Naive thymus-derived CD8-positive, alpha-beta T cell (primary cell): ENCODE results near the gene HOXD9. TPM values are rescaled to one million over a fixed set of nuclear protein-coding genes. Genes with fewer than 3 reads are reported as not detected.

Experiments
- ATAC-seq, 2 donors: fragments of 150-1000 bp; cut with Tn5 transposase in 1 of 2; sonication (Bioruptor Pico), chemical (Tn5 transposase) in 1 of 2; 1 replicate in 1 of 2; 2 replicates in 1 of 2; pipeline ENCODE4 v1.10.0; 2021; ENCODE audit warnings: mild to moderate bottlenecking in 2 of 2, moderate library complexity in 2 of 2
- POLR2A ChIA-PET: fragments of 350-600 bp; sonication (Branson Sonifier 250); formaldehyde crosslinking; loops from one replicate; lab custom pipeline; 2021; ENCODE audit warnings: antibody characterized with exemption; lab: Charles Lee
- DNase-seq, 10 donors: peaks; one replicate each; pipeline versions ENCODE4 v3.0.0 to v3.0.0-alpha.2; 2020 to 2022
- H3K27ac Mint-ChIP-seq, 10 donors: one replicate each; pipeline ENCODE4 v1.8.0; 2020 to 2022; ENCODE audit warnings: mild to moderate bottlenecking in 10 of 10, mixed read lengths in 10 of 10, moderate library complexity in 4 of 10, inconsistent platforms in 1 of 10
- H3K27me3 Mint-ChIP-seq, 5 donors: one replicate each; pipeline ENCODE4 v1.8.0; 2021 to 2022; ENCODE audit warnings: mixed read lengths in 5 of 5
- H3K36me3 Mint-ChIP-seq, 3 donors: one replicate each; pipeline ENCODE4 v1.8.0; 2020 to 2022; ENCODE audit warnings: mixed read lengths in 3 of 3, mild to moderate bottlenecking in 2 of 3, inconsistent platforms in 1 of 3
- H3K4me1 Mint-ChIP-seq, 4 donors: one replicate each; pipeline ENCODE4 v1.8.0; 2021 to 2022; ENCODE audit warnings: mixed read lengths in 4 of 4
- H3K4me3 Mint-ChIP-seq, 10 donors: one replicate each; pipeline ENCODE4 v1.8.0; 2020 to 2022; ENCODE audit warnings: mild to moderate bottlenecking in 10 of 10, mixed read lengths in 10 of 10, moderate library complexity in 6 of 10, inconsistent platforms in 1 of 10
- H3K9me3 Mint-ChIP-seq, 9 donors: one replicate each; pipeline ENCODE4 v1.8.0; 2020 to 2022; ENCODE audit warnings: mixed read lengths in 9 of 9, mild to moderate bottlenecking in 3 of 9, inconsistent platforms in 1 of 9, moderate library complexity in 1 of 9
- polyA plus RNA-seq, 3 donors: library from polyadenylated mRNA; unstranded; fragments of 300-500 nt; fragmentation: Illumina TruSeq; gene quantifications; one replicate each; pipeline ENCODE4 v1.2.3, GENCODE V29; 2021
- total RNA-seq, 8 experiments: library from RNA in 2 of 8; stranded (reverse) in 2 of 8; gene quantifications; one replicate each; pipeline ENCODE4 v1.2.3 and lab custom pipeline; 2021 to 2026

Gene HOXD9
- total and polyA plus RNA-seq, 5 experiments from 2014 or later, result not detected

DNA sequence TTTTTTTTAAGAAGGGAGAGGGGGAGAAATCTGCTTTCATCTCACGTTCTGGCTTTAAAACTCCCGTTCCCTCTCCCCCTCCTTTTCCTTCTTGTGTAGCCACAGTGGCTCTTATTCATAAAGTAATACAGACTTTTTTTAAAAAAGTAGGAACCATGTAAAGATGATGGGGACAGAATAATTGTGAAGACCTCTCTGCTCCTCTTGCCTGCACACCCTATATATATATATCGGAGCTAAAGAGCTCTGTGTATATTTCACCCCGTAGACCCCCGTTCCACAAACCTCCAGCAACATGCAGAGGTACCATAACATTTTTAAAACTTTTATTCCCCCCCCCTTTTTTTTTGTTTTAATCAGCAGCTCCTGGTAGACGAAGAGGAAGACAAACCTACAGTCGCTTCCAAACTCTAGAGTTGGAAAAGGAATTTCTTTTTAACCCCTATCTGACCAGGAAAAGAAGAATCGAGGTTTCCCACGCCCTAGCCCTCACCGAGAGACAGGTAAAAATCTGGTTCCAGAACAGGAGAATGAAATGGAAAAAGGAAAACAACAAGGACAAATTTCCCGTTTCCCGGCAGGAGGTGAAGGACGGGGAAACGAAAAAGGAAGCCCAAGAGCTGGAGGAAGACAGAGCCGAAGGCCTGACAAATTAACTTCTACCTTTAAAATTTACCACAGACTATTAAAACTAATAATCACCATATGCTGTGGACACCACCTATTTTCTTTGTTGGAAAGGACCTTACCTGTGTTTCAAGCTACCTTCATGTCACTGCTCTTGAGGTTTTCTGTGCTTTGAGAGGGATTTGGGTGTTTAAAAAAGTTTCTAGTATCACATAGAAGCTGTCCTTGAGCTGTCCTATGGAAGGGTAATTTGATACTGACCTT lies 8.7 kb downstream of the HOXD9 start:
- POLR2A ChIA-PET, result interaction anchor here (0.7 to 1.2 kb wide), 2 partner anchors 507 to 732 kb away, joined by 3 to 5 read pairs; no protein-coding TSS in a partner anchor
- H3K4me1 Mint-ChIP-seq, result peaks cover 13 to 52% (median 40%) of the 10 kb centered on the region in 4 donors

DNA sequence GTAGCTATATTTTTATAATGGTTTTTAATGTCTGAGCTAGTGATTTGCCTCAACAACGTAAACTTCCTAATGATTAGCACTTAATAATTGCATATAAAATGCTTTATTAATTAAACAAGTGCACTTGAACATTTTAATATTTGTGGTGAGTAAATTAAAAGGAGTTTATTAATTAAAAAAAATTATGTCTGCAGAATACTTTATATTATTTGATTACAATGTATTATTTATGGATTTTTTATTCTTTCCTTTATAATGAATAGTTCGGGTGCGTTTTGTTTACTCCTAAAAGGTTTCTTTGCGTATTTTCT lies 9.3 kb downstream of the HOXD9 start:
- Mint-ChIP-seq H3K9me3 (peaks cover 0 to 37% (median 3%) of the 10 kb centered on the region in 9 donors), H3K36me3 (peaks cover 3 to 21% (median 12%) of the 10 kb centered on the region in 3 donors), H3K4me3 (peak overlapping the region in 9 of 10 donors; percentile 10 to 89 (median 79)), H3K27me3 (peaks cover 63 to 88% (median 76%) of the 10 kb centered on the region in 5 donors), H3K4me1 (peaks cover 13 to 53% (median 42%) of the 10 kb centered on the region in 4 donors), H3K27ac (peak overlapping the region in 1 of 10 donors; percentile 86)
- ATAC-seq (no peak), DNase-seq (no peak)
- POLR2A ChIA-PET, result interaction anchor here (0.7 to 1.2 kb wide), 2 partner anchors 507 to 732 kb away, joined by 3 to 5 read pairs; no protein-coding TSS in a partner anchor

More for the DNA sequence above, 8.7 kb downstream of the HOXD9 start:
- no peak for ATAC-seq
- Mint-ChIP-seq H3K4me3 (peak overlapping the region; percentile 61 to 80 (median 76)), H3K36me3 (peaks cover 3 to 21% (median 12%) of the 10 kb centered on the region in 3 donors), H3K9me3 (peaks cover 0 to 35% (median 3%) of the 10 kb centered on the region in 9 donors), H3K27me3 (peaks cover 67 to 88% (median 80%) of the 10 kb centered on the region in 5 donors), H3K27ac (peak overlapping the region in 2 of 10 donors; percentile 48 to 86)
- no peak for DNase-seq

DNA sequence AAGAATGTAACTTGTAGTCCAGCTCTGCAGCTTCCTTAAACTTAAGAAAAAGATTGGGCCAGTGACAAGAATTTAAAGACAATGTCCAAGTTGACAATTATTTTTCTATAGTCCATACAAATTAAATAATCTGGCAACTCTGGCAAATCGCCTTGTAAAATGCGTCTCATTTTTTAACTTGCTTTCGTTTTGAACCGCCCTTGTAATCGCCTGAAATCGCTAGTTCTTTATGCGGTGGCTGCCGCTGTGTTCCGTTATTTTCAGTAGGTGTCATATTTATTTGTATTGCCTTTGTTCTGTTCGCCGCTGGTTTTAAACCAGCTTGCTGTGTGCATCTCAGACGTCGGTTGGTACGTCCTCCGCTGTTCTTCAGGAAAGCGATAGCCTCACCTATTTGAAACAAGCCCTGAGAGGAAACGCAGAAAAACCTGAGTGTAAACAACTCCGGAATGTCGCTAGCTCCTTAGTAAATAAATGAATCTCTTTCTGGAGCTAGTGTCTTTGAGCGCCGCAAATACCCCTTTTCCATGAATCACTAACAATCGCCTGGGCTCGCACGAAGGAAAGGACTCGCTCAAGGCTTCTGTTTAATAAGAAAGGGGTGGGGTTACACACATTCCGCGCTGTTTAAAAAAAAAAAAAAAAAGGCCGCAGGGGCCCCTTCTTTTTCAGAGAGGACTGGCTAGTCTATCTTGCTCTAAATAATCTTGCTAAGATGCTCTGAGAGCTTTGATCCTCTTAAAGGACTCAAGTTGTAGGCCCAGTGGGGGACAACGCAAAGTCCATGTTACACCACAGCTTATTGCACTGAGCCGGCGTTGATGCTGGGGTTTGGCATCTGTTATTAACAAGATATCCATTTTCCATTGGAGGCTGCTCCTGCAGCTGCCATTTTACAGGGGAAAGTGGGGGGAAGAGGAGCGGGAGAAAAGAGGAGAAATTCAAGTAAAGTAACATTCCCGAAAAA lies 10.0 kb downstream of the HOXD9 start:
- peak overlapping the region; percentile 56 to 89 (median 81) for H3K4me3 Mint-ChIP-seq
- POLR2A ChIA-PET, result interaction anchor here (0.5 to 1.2 kb wide), 4 partner anchors 14 to 731 kb away, joined by 3 to 5 read pairs (median 3); no protein-coding TSS in a partner anchor
- peak overlapping the region in 1 of 10 donors; percentile 86 for H3K27ac Mint-ChIP-seq
- peaks cover 65 to 88% (median 77%) of the 10 kb centered on the region in 5 donors for H3K27me3 Mint-ChIP-seq
- H3K4me1 Mint-ChIP-seq, result peaks cover 13 to 50% (median 41%) of the 10 kb centered on the region in 4 donors
- peaks cover 3 to 21% (median 12%) of the 10 kb centered on the region in 3 donors for H3K36me3 Mint-ChIP-seq
- H3K9me3 Mint-ChIP-seq, result peaks cover 0 to 40% (median 3%) of the 10 kb centered on the region in 9 donors
- ATAC-seq, result no peak
- peak in 1 of 10 donors; percentile 34 for DNase-seq

DNA sequence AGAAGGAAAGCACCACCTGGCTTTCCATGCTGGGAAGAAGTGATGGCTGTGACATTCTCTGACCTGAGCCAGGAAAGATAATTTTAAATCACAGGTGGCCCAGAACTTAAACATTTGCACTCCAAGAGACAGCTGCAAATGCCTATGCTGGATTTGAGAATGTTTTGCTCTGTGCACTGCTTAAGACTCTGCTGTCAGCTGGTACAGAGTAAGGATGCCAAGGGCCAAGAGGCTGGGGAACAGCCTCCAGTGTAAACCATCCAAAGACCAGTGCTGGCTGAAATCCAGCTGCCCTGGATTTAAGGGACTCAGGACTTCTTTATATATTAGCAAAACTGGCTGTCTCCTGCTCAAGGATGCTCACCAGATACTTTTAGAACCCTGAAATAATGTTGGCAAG lies 10.9 kb downstream of the HOXD9 start:
- Mint-ChIP-seq H3K9me3 (peaks cover 0 to 42% (median 4%) of the 10 kb centered on the region in 9 donors), H3K4me3 (peak overlapping the region in 1 of 10 donors; percentile 20), H3K4me1 (peaks cover 12 to 47% (median 37%) of the 10 kb centered on the region in 4 donors), H3K36me3 (peaks cover 3 to 24% (median 17%) of the 10 kb centered on the region in 3 donors), H3K27ac (no peak overlapping the region), H3K27me3 (peaks cover 64 to 88% (median 77%) of the 10 kb centered on the region in 5 donors)
- POLR2A ChIA-PET, result interaction anchor here (0.6 kb wide), 1 partner anchor 13 kb away, joined by 3 read pairs; no protein-coding TSS in a partner anchor
- no peak for ATAC-seq
- DNase-seq, result no peak

DNA sequence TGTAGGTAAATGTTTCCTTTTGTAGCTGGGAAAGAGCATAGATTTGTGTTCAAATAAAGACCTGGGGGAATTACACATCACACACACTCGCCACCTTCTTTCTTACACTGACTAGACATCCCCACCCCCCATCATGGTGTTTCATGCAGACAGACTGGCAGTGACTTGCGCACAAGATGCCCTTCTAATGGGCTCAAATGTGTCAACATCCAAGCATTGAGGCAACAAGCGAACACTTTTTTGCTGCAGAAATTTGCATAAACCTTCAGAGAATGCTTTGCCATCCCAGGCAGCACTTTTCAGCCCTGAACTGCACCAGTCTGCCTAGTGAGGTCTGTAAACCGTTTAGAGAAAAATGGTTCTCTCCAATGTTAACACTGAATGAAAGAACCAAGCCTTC lies 11.5 kb downstream of the HOXD9 start:
- H3K27me3 Mint-ChIP-seq, result peaks cover 66 to 88% (median 79%) of the 10 kb centered on the region in 5 donors
- H3K36me3 Mint-ChIP-seq, result peaks cover 4 to 27% (median 18%) of the 10 kb centered on the region in 3 donors
- DNase-seq (no peak), ATAC-seq (no peak)
- peaks cover 11 to 48% (median 37%) of the 10 kb centered on the region in 4 donors for H3K4me1 Mint-ChIP-seq
- H3K9me3 Mint-ChIP-seq, result peaks cover 0 to 49% (median 8%) of the 10 kb centered on the region in 9 donors
- H3K4me3 Mint-ChIP-seq, result peak overlapping the region in 1 of 10 donors; percentile 56
- POLR2A ChIA-PET, result no interaction called here
- no peak overlapping the region for H3K27ac Mint-ChIP-seq

DNA sequence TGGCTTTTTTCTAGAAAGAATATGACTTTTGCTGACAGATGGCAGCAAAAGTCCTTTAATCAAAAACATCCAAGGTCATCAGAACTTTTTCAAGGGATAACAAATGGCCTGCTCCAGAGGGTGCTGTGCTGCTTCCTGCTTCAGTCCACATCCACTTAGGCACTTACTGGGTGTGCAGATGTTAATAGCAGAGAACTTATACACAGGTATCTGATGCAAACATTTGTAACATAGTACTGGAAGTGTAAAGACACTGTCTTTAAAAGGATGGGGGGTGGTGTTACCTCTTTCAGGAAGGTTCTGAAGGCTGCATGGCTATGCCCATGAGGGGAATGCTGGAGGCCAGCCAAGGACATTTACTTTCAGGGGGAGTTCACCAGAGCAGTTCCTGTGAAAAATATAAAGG lies 12.5 kb downstream of the HOXD9 start:
- Mint-ChIP-seq H3K27me3 (peaks cover 68 to 95% (median 84%) of the 10 kb centered on the region in 5 donors), H3K9me3 (peaks cover 0 to 55% (median 8%) of the 10 kb centered on the region in 9 donors), H3K36me3 (peaks cover 5 to 31% (median 23%) of the 10 kb centered on the region in 3 donors), H3K4me3 (peak overlapping the region in 4 of 10 donors; percentile 20 to 70 (median 66)), H3K4me1 (peaks cover 15 to 51% (median 40%) of the 10 kb centered on the region in 4 donors), H3K27ac (peak overlapping the region in 1 of 10 donors; percentile 34)
- DNase-seq, result no peak
- no peak for ATAC-seq
- POLR2A ChIA-PET, result no interaction called here

DNA sequence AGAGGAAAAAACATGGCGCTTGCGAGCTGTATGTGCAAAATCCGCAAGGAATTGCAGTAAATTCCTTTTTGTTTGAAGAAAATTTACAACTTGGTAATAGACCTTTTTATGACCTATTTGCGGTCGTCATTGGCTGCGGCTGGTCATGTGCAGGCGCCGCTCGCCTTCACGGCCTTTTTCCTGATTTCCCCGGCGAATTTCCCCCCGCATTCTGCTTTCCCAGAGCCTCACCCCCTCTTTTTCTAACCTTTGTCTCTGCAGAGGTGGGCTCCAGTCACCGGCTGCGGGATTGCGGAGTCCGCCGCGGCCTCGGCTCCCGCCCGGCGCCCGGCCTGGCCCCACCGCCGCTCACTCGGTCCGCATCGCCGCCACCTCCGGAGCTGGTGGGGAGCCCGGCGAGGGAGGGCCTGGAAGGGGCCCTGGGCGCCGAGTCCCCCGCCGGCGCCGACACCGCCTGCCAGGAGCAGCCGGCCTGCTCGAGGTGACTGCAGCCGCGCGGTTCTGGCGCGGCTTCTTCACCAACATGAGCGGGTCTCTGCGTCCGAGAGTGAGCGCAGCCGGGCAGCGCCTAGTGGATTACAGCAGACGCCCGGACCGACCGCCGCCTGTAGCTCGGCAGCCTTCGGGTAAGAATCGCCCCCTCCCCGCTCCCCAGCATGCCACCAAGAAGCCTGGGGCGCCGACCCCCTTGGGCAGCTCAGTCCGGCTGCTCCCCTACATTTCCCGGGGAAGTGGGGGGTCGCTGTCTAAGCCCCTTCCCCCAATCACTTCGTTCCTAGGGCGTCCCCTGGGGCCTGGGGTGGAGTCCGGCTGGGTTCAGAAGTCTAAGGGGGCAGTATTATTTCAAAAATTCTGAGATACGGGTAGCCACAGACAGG lies 14.1 kb downstream of the HOXD9 start:
- POLR2A ChIA-PET, result no interaction called here
- no peak for DNase-seq
- Mint-ChIP-seq H3K27ac (peak overlapping the region in 1 of 10 donors; percentile 65), H3K9me3 (peaks cover 0 to 50% (median 8%) of the 10 kb centered on the region in 9 donors), H3K4me1 (peaks cover 13 to 47% (median 39%) of the 10 kb centered on the region in 4 donors), H3K27me3 (peaks cover 66 to 96% (median 84%) of the 10 kb centered on the region in 5 donors), H3K36me3 (peaks cover 3 to 31% (median 17%) of the 10 kb centered on the region in 3 donors), H3K4me3 (peak overlapping the region in 9 of 10 donors; percentile 6 to 71 (median 55))
- ATAC-seq, result peak in 1 of 2 donors; percentile 18

DNA sequence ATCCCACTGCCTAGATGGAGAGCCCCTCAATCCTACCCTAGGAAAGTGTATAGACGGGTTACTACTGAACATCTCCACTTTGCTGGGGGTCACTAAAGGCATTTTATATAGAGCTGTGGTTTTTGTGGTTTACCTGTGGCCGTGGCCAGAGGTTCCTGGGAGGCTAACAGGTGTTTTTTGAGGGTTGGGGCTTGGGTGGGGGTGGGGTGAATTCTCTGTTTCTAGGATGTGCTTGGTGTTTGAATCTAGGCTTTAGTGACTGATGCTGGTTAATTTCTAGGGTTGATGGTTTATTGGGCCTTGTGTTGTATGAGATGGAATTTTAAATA lies 14.7 kb downstream of the HOXD9 start:
- H3K27ac Mint-ChIP-seq, result no peak overlapping the region
- H3K4me1 Mint-ChIP-seq, result peaks cover 12 to 43% (median 37%) of the 10 kb centered on the region in 4 donors
- peaks cover 65 to 97% (median 85%) of the 10 kb centered on the region in 5 donors for H3K27me3 Mint-ChIP-seq
- no peak for ATAC-seq
- H3K9me3 Mint-ChIP-seq, result peaks cover 0 to 50% (median 8%) of the 10 kb centered on the region in 9 donors
- no peak for DNase-seq
- POLR2A ChIA-PET, result no interaction called here
- H3K4me3 Mint-ChIP-seq, result peak overlapping the region in 1 of 10 donors; percentile 29
- H3K36me3 Mint-ChIP-seq, result peaks cover 3 to 28% (median 17%) of the 10 kb centered on the region in 3 donors

DNA sequence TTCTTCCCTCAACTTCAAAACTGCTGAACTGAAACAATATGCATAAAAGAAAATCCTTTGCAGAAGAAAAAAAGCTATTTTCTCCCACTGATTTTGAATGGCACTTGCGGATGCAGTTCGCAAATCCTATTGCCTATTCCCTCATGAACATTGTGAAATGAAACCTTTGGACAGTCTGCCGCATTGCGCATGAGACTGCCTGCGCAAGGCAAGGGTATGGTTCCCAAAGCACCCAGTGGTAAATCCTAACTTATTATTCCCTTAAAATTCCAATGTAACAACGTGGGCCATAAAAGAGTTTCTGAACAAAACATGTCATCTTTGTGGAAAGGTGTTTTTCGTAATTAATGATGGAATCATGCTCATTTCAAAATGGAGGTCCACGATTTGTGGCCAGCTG lies 15.4 kb downstream of the HOXD9 start:
- DNase-seq (no peak), ATAC-seq (no peak)
- POLR2A ChIA-PET, result no interaction called here
- peak overlapping the region in 1 of 10 donors; percentile 39 for H3K27ac Mint-ChIP-seq
- no peak overlapping the region for H3K4me3 Mint-ChIP-seq
- peaks cover 0 to 48% (median 8%) of the 10 kb centered on the region in 9 donors for H3K9me3 Mint-ChIP-seq
- H3K36me3 Mint-ChIP-seq, result peaks cover 2 to 24% (median 17%) of the 10 kb centered on the region in 3 donors
- H3K4me1 Mint-ChIP-seq, result peaks cover 9 to 37% (median 32%) of the 10 kb centered on the region in 4 donors
- peaks cover 61 to 97% (median 84%) of the 10 kb centered on the region in 5 donors for H3K27me3 Mint-ChIP-seq

DNA sequence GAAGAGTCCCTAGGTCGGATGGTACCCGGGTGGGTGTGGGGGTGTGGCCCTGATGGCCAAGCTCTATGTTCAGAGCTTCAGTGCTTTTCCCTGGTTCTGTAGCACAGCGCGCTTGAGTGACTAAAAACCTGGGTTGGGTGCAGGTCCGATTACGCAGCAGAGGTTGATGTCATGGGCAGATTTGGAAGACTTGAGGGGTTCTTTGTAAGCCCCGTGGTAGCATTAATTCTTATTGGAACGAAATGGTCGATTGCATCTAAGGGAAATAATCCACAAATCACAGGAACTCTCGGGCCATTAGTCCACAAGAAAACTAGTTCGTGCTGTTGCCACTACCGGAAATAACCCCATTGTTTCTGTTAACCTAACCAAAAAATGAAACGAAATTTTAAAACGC lies 16.0 kb downstream of the HOXD9 start:
- Mint-ChIP-seq H3K36me3 (peaks cover 2 to 23% (median 17%) of the 10 kb centered on the region in 3 donors), H3K27ac (peak overlapping the region in 2 of 10 donors; percentile 68 to 74), H3K4me1 (peaks cover 9 to 36% (median 31%) of the 10 kb centered on the region in 4 donors), H3K27me3 (peaks cover 64 to 97% (median 85%) of the 10 kb centered on the region in 5 donors), H3K4me3 (peak overlapping the region in 7 of 10 donors; percentile 4 to 68 (median 50)), H3K9me3 (peaks cover 0 to 45% (median 8%) of the 10 kb centered on the region in 9 donors)
- DNase-seq, result no peak
- ATAC-seq, result no peak
- POLR2A ChIA-PET, result no interaction called here
